HG02642 (cell line): ENCODE data around the gene METRN.

ENCODE experiments used
- ATAC-seq: cut with Tn5 transposase; IDR thresholded peaks from one replicate; pipeline ENCODE4 v1.9.1; 2021; ENCODE audit warnings: mild to moderate bottlenecking; ENCODE audit not compliant: unreplicated experiment, poor library complexity

Gene METRN

DNA sequence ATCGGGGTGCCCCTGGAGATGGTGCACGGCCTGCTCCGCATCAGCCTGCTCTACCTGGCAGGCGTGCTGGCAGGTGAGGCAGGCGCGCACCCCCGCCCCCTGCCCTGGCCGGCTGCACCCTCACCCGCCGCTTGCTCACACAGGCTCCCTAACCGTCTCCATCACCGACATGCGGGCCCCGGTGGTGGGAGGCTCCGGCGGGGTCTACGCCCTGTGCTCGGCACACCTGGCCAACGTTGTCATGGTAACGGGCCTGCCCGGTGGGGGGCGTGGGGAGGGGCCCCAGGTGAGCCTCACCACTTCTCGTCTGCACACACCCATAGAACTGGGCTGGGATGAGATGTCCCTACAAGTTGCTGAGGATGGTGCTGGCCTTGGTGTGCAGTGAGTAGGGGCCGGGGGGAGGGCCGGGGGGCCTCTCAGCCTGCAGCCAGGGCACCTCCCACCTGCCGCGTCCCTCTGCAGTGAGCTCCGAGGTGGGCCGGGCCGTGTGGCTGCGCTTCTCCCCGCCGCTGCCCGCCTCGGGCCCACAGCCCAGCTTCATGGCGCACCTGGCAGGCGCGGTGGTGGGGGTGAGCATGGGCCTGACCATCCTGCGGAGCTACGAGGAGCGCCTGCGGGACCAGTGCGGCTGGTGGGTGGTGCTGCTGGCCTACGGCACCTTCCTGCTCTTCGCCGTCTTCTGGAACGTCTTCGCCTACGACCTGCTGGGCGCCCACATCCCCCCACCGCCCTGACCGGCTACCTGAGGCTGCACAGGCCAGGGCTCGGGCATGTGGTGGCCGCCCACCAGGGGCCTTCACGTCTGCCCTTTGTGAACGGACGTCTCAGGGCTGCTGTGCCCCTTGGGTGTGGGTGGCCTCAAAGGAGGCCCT lies 37.4 kb upstream of the METRN start:
- ATAC-seq = no peak

DNA sequence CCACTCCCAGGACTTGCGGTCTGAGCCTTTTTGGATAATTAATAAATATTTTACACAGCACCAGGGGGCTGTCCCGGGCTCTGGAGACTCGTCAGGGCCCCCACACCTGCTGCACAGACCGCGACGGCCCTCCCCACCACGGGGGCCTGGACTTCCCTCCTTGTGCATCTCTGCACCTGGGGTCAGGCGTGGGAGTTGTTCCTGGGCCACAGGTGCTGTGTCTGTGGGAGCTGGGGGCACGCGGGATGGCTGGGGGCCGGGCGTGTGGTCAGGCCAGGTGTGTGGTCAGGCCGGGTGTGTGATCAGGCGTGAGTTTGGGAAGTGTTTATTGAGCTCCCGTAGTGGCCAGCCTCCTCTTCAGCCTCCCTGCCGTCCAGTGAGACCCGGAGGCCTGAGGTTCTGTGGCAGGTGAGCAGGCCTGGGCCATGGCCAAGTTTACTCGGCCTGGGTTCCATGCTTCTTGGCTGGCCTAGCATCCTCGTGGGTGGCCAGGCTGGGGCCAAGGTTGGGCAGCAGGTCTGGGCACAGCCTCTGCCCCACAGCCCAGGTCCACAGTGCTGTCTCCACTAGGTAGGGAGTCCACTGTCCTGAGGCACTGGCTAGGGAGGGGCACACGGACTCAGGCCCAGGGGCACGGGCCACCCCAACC lies 36.6 kb upstream of the METRN start:
- ATAC-seq = no peak

DNA sequence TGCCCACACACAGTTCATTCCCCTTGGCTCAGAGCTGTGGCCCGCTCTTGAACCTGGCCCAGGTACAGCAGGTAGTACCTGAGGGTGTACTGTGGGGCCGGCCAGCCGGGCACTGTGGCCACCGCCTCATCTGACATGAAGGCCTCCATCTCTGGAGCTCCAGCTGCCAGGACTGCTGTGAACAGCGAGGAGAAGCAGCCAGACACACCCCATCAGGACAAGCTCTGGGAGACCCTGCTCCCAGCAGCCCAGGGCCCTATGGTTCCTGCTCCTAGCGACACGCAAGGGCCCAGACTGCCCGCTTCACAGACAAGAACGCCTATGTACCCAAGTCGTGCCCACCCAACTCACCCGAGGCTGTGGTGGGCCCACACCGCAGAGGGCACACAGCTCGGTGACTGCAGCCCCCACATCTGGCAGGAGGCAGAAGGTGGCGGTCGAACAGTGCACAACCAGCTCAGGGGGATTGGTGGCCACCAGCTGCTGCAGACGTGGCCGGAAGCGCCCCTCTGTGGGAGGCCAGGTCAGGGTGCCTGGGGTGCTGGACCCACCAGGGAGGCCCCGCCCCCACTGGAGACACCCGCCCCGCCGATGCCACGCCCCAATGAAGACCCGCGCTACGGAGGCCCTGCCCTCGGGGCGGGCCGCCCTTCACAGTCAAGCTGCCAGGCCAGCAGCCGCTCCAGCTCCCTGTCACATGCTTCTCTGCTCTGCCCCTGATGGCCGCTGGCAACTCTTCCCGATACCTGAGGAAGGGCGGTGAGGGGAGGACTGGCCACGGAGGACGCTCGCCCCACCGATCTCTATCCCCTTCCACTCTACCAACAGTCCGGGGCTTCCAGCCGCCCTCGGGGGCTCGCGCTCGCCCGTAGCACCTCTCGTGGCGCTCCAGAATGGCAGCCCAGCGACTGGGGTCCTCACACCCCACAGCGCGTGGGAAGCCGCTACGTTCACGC lies 35.8 kb upstream of the METRN start:
- peak; percentile 4 for ATAC-seq

DNA sequence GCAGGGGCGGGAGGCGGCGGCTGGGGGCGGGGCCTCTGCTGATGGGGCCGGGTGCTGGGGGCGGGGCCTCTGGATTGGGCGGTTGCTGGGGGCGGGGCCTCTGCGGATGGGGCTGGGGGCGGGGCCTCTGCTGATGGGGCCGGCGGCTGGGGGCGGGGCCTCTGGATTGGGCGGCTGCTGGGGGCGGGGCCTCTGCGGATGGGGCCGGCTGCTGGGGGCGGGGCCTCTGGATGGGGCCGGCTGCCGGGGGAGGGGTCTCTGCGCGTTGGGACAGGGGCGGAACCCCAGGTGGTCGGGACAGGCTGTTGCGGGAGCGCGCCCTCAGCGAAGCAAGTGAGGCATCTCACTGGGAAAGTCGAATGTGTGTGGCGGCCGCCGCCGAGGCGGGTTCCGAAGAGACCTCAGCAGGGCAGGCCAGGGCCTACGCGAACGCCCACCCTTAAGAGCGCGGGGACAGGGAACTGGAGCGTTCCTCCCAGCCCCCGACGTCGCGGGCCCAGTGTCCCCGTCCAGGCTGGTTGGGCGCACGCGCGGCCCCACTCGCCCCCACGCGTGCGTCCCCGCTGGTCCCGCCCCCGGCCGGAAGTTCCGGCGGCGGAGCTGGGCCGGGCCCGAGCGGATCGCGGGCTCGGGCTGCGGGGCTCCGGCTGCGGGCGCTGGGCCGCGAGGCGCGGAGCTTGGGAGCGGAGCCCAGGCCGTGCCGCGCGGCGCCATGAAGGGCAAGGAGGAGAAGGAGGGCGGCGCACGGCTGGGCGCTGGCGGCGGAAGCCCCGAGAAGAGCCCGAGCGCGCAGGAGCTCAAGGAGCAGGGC lies 34.9 kb upstream of the METRN start, which contains the start of gene STUB1:
Gene STUB1, plus strand, starts transcription at position 597 of the 811 bp plus-strand sequence. Its CDS starts 116 bp downstream, at position 713.
- ATAC-seq = peak; percentile 39

DNA sequence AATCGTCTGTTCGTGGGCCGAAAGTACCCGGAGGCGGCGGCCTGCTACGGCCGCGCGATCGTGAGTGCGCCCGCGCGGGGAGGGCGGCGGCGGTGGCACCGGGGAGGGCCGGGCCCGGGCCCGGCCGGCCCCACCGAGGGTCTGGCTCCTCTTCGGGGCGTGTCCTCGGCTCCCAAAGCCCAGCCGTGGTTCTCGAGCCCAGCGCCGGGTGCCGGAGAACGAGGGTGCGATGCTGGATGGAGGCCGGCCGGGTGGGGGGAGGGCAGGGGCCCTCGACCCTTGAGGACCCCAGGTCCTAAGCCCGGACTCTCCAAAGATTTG lies 34.3 kb upstream of the METRN start:
- ATAC-seq = peak; percentile 1

DNA sequence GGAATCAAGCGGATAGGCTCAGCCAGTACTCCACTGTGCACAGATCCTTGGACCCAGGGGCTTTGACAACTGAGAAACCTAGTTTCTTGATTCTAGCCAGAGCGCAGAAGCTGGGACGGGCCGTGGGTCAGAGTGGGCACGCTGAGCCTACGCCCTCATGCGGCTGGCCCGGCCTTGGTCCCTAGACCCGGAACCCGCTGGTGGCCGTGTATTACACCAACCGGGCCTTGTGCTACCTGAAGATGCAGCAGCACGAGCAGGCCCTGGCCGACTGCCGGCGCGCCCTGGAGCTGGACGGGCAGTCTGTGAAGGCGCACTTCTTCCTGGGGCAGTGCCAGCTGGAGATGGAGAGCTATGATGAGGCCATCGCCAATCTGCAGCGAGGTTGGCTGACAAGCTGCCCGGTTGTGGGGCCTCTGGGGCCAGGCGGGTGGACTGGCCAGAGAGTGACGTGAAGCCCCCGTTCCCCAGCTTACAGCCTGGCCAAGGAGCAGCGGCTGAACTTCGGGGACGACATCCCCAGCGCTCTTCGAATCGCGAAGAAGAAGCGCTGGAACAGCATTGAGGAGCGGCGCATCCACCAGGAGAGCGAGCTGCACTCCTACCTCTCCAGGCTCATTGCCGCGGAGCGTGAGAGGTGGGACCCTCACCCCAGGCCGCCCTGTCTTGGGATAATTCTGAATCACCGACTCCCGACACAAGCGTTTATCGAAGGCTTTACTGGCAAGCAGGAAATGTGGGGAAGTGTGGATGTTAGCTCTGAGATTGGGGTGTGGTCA lies 33.8 kb upstream of the METRN start:
- no peak for ATAC-seq

DNA sequence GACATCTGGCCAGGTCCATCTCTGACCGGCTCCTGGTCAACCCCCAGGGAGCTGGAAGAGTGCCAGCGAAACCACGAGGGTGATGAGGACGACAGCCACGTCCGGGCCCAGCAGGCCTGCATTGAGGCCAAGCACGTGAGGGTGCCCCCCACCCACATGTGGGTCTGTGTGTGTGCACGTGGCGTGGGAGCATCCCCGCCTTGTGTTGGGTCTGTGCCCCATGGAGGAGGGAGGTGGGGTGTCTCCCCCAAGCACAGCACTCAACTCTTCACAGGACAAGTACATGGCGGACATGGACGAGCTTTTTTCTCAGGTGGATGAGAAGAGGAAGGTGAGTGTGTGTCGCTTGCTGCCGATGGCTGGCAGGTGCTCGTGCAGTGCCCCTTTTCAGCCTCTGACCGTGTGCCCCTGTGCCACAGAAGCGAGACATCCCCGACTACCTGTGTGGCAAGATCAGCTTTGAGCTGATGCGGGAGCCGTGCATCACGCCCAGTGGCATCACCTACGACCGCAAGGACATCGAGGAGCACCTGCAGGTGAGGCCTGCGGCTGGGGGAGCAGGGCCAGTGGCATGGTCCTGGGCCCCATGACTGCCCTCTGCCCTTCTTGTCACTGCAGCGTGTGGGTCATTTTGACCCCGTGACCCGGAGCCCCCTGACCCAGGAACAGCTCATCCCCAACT lies 33.0 kb upstream of the METRN start:
- ATAC-seq = no peak

DNA sequence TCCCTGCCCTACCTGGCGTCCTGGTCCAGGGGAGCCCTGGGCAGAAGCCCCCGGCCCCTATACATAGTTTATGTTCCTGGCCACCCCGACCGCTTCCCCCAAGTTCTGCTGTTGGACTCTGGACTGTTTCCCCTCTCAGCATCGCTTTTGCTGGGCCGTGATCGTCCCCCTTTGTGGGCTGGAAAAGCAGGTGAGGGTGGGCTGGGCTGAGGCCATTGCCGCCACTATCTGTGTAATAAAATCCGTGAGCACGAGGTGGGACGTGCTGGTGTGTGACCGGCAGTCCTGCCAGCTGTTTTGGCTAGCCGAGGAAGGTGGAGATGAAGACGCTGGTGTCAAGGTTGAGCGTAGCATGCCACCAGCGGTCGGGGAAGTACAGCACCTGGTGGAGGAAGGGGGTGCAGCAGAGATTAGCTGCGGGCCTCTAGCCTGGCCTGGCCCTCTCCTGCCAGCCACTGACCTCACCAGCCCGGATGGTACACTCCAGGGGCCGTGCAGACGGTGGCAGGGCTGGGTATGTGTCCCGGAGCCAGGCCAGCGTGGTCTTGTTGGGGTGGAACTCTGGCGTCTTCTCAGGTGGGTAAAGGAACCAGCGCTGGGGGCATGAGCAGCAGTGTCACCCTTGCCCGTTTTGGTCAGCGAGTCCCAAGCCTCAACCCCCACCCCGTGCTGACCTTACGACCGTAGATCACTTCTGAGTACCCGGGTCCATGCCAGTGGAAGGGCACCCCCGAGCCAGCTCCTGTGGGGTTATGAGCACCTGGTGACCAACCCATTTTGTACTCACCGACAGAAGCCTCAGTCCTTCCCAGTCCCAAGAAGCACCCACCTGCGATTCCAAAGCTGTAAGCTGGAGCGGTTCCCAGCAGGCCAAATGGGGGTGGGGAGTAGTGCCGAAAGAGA lies 32.2 kb upstream of the METRN start:
- ATAC-seq = no peak

DNA sequence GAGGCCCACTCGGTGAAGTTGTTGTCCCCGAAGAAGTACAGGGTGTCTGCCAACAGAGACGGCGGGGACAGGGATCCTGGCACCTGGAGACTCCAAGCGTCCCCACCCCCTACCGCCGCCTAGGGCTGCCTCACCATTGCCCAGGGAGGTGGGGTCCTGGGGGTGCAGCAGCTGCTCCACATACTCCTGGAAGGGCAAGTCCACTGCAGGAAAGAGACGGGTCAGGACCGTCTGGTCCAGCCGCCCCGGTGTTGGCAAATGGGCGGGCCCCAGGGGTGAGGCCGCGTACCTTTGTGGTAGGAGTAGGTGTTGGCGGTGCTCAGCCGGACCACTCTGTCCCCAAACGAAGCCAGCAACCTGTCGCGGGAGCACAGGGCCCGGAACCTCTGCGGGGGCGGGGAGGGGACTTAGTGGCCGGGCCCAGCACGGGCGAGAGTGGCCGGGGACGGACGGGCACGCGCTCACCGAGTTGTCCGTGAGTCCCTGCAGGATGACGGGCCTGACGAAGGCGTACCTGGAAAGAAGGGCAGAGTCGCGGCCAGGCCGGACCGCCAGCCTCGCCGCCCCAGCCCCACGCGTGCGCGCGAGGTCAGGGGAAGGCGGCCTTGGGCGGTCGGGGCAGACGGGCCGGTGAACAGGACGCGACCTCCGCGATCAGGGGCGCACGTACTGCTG lies 31.4 kb upstream of the METRN start:
- no peak for ATAC-seq

DNA sequence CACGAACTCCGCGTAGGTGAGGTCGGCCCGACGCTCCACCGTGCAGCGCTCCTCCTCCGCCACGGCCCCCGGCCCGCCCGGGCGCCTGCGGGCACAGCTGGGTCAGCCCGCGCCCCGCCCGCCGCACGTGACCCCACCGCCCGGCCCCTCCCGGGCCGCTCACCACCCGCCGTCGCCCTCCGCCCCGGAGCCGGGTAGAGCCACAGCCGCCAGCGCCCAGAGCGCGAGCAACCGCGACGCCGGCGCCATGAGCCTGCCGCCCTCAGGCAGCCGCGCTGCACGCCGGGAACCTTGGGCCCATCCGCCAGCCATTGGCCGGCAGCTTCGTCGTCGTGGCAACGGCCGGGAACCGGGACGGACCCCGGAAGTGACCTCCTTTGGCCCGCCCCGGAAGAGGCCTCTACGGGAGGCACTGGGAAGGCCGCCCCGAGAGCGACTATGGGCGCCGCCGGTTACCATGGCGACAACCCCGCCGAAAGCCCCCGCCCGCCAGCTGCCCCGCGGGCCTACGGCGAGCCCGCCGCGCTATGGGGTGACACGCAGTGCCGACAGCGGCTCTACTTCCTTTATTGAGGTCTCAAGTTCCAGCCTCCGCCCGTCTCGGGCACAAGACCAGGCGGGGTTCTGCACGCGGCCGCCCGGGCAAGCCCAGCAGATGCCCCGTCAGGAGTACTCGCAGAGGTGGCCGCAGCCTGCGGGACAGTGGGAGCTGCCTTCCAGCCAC lies 30.7 kb upstream of the METRN start, which contains the start of gene JMJD8:
Gene JMJD8, minus strand, starts transcription at position 264 of the 724 bp plus-strand sequence. Its CDS starts 15 bp downstream, at position 249.
- peak; percentile 57 for ATAC-seq

DNA sequence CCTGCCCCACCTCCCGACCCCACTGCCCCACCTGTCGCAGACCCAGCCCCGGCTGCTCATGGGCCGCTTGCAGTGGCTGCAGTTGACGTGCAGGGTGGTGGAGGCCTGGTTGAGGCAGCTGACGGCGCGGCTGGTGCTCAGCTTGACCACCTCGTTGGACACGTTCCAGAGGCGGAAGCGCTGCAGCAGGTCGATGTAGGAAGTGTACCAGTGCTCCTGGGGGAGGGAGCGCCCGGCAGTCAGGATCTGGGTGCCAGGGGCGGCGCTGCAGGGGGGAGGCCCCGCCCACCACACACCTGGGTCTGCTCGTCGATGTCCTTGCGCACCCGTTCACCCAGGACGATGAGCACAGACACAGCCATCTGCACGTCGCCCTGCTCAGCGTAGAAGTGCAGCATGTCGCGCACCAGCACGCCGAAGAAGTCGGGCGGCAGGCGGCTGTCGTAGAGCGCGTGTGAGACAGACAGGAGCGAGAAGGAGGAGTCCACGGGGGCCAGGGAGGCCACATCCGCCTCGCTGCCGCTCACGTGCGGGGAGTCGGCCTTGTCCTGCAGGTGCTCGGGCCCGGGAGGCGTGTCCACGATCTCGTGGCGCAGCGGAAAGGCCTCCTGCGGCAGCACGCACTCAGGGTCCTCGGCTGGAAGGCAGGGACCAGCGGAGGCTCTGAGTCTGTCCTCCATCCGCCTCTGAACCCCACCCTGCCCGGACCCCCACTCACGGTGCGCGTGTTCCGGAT lies 29.8 kb upstream of the METRN start:
- ATAC-seq = no peak

DNA sequence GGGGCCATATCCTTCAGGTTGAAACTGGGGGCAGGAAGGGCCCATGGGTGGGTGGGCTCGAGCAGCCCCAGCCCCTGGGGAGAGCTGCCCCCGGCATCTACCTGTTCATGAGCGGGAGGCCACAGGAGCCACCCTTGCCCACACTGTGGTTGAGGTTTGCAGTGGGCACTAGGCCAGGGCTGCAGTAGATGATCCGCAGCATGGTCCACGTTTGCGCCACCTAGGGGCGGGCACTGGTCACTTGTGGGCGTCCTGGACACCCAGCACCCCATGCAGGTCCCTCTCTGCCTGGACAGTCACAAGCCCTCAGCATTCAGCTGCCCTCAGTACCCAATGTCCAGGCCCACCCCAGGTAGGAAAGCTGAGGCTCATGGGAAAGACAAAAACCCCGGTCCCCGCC lies 29.0 kb upstream of the METRN start:
- ATAC-seq = no peak

DNA sequence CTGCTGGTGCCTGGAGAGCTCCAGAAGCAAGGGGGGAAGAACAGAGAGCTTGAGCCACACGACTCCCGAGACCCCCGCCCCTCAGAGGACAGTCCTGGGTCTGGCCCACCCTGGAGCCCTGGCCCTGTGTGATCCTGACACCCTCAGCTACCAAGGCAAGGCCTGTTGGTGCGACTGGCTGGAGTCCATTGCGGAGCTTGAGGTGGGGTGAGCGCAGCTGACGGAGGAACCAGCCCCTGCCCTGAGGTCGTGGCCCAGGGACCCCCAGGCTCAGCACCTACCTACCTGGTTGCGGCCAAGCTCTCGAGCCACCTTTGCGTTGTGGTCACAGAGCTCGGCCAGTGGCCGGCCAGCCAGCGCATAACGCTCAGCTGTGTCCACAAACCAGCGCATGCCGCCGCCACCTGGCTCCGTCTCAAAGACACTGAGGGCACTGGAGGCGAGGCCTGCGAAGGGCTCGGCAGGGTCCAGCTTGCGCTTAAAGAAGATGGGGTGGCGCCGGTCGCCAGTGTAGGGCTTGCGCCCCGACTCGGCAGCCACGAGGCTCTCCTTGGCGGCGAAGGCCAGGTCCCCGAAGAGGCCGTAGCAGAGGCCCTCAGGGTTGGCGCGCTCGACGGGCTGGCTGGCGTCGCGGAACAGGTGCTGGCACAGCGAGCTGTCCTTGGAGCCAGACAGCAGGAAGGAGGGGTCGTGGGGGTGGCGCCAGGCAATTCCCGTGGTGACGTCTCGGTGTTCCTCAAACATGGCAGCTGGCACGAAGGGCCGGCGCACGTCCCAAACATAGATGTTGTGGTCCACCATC lies 28.3 kb upstream of the METRN start:
- no peak for ATAC-seq

DNA sequence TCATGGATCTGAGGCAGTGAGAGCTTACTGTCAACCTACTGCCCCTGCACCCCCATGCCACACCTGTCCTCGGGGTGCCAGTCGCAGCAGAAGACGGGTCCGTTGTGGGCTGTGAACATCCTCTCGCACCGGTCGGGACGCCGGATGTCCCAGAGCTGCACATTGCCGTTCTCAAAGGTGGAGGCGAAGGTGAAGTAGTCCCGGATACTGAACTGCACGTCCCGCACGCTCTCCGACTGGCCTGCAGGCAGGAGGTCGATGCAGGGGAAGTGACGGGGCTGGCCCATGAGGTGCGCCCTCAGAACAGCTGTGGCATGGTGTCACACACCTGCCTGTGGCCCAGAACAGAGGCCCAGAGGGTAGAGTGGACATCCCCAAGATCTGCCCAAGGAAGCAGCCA lies 27.4 kb upstream of the METRN start:
- ATAC-seq = no peak
